Endothelial cell of umbilical vein (primary cell): ENCODE results near the gene KAZN. TPM values are rescaled to one million over a fixed set of nuclear protein-coding genes. Genes with fewer than 3 reads are reported as not detected.

Experiments used
- BruUV-seq: library from RNA; stranded (reverse); fragments of 400-500 nt; replicated peaks from 2 replicates; lab custom pipeline; 2021; lab: Mats Ljungman, UMichigan
- CTCF ChIA-PET: fragments of 300-600, 350-600 bp; sonication (Branson Sonifier 250); formaldehyde crosslinking; loops from one replicate; lab custom pipeline; 2021; ENCODE audit warnings: antibody characterized with exemption, inconsistent platforms; lab: Charles Lee
- POLR2A ChIA-PET: fragments of 300-600, 350-600 bp; sonication (Branson Sonifier 250); formaldehyde crosslinking; loops from one replicate; lab custom pipeline; 2021; ENCODE audit warnings: antibody characterized with exemption, inconsistent platforms; lab: Charles Lee
- DNase-seq: peaks from one replicate; pipeline ENCODE4 v3.0.0-alpha.2; 2011; ENCODE audit warnings: low read depth, low spot score
- FAIRE-seq: peaks from 2 replicates; lab custom pipeline; 2011; peaks lifted over from hg19 to GRCh38; lab: Jason Lieb, UNC
- H2AFZ ChIP-seq: 2 replicates; pipeline ENCODE4 v1.6.0; 2012; ENCODE audit warnings: low read depth, low read length, control low read depth, inconsistent platforms
- H3K27ac ChIP-seq: 2 replicates; pipeline ENCODE4 v1.5.1; 2011; ENCODE audit warnings: low read depth, mild to moderate bottlenecking, control low read depth, low read length, moderate library complexity; ENCODE audit not compliant: insufficient read depth
- H3K27me3 ChIP-seq, 2 experiments: 2 replicates each; pipeline versions ENCODE4 v1.6.0 to v1.6.1; 2011; ENCODE audit warnings: low read length in 2 of 2, mixed read lengths in 1 of 2; ENCODE audit not compliant: control insufficient read depth in 2 of 2, insufficient read depth in 2 of 2
- H3K36me3 ChIP-seq, 2 experiments: 2 replicates in 1 of 2; 3 replicates in 1 of 2; pipeline ENCODE4 v1.5.1; 2011; ENCODE audit warnings: low read length in 2 of 2, mild to moderate bottlenecking in 1 of 2, moderate library complexity in 1 of 2; ENCODE audit not compliant: control insufficient read depth in 2 of 2, insufficient read depth in 2 of 2; ENCODE audit errors: extremely low read depth in 1 of 2
- H3K4me1 ChIP-seq: 3 replicates; pipeline ENCODE4 v1.5.1; 2011; ENCODE audit warnings: mild to moderate bottlenecking, low read length; ENCODE audit not compliant: control insufficient read depth, insufficient read depth; ENCODE audit errors: extremely low read depth
- H3K4me2 ChIP-seq: 2 replicates; pipeline ENCODE4 v1.6.1; 2011; ENCODE audit warnings: low read length, control low read depth, mixed read lengths; ENCODE audit not compliant: insufficient read depth
- H3K4me3 ChIP-seq, 3 experiments: fragments of 200-600 bp in 1 of 3; sonication (generic), shearing (Covaris generic) in 1 of 3; replicated peaks in 1 of 3; 2 replicates each; pipeline ENCODE4 v1.5.1; 2011 to 2016; ENCODE audit warnings: control low read depth in 3 of 3, low read length in 3 of 3, mild to moderate bottlenecking in 2 of 3, inconsistent platforms in 1 of 3, low read depth in 1 of 3, moderate library complexity in 1 of 3; ENCODE audit not compliant: insufficient read depth in 1 of 3
- H3K79me2 ChIP-seq: 2 replicates; pipeline ENCODE4 v1.6.0; 2012; ENCODE audit warnings: low read length, inconsistent platforms; ENCODE audit not compliant: control insufficient read depth, insufficient read depth
- H3K9ac ChIP-seq: replicated peaks from 2 replicates; pipeline ENCODE3; 2011; ENCODE audit warnings: low read length, control low read depth; ENCODE audit not compliant: insufficient read depth; ENCODE audit errors: extremely low read depth
- H3K9me1 ChIP-seq: replicated peaks from 3 replicates; pipeline ENCODE4 v1.6.0; 2011; ENCODE audit warnings: mild to moderate bottlenecking, low read length; ENCODE audit not compliant: control insufficient read depth, insufficient read depth; ENCODE audit errors: extremely low read depth
- H3K9me3 ChIP-seq: replicated peaks from 2 replicates; pipeline ENCODE4 v1.5.1; 2012; ENCODE audit warnings: low read length, inconsistent platforms; ENCODE audit not compliant: control insufficient read depth, insufficient read depth
- H4K20me1 ChIP-seq: replicated peaks from 2 replicates; pipeline ENCODE3; 2011; ENCODE audit warnings: mild to moderate bottlenecking, low read length; ENCODE audit not compliant: control insufficient read depth, insufficient read depth; ENCODE audit errors: extremely low read depth
- EZH2 ChIP-seq: IDR thresholded peaks from 2 replicates; pipeline ENCODE4 v1.6.1; 2012; ENCODE audit warnings: borderline replicate concordance, low read depth, mild to moderate bottlenecking, moderate library complexity, low read length, inconsistent platforms; ENCODE audit not compliant: severe bottlenecking
- FOS ChIP-seq: IDR thresholded peaks from 2 replicates; pipeline ENCODE4 v1.6.1; 2011; ENCODE audit warnings: mild to moderate bottlenecking, low read length, moderate library complexity, borderline replicate concordance; ENCODE audit not compliant: insufficient read depth
- GATA2 ChIP-seq: IDR thresholded peaks from 2 replicates; pipeline ENCODE4 v1.7.0; 2011; ENCODE audit warnings: low read depth, mild to moderate bottlenecking, moderate library complexity, mixed read lengths, low read length; ENCODE audit not compliant: insufficient read length, insufficient read depth
- JUN ChIP-seq: IDR thresholded peaks from 2 replicates; pipeline ENCODE4 v1.6.1; 2011; ENCODE audit warnings: borderline replicate concordance, low read depth; ENCODE audit not compliant: insufficient read length, insufficient read depth
- MYC ChIP-seq: IDR thresholded peaks from one replicate; pipeline ENCODE4 v1.6.1; 2011; ENCODE audit warnings: mild to moderate bottlenecking, low read depth, low read length
- POLR2A ChIP-seq: IDR thresholded peaks from 2 replicates; pipeline ENCODE4 v1.6.1; 2012; ENCODE audit warnings: low read depth, mild to moderate bottlenecking, control low read depth, low read length
- POLR2AphosphoS5 ChIP-seq: IDR thresholded peaks from 2 replicates; pipeline ENCODE4 v1.6.1; 2012; ENCODE audit warnings: low read depth, mild to moderate bottlenecking, control low read depth, low read length, moderate library complexity; ENCODE audit not compliant: insufficient read depth
- dilution Hi-C: fragments of 300-500 bp; cut with MboI; formaldehyde crosslinking; loops from one replicate; pipeline ENCODE4 v1.15.0; 2019; ENCODE audit warnings: low sequenced_read_pairs; ENCODE audit not compliant: extremely low pct_ligation_motif_present
- intact Hi-C: fragments of 100-400 bp; cut with micrococcal nuclease; formaldehyde crosslinking; loops from one replicate; pipeline ENCODE4 v1.10.0; 2022
- polyA plus RNA-seq, 4 experiments: library from polyadenylated mRNA; depleted of rRNA in 3 of 4; stranded (reverse) in 3 of 4; unstranded in 1 of 4; fragments of >200 nt; gene quantifications; 2 replicates each; pipeline versions ENCODE4 v1.2.1 to v1.2.3, GENCODE V29; 2011 to 2012; ENCODE audit warnings: missing spikeins in 1 of 4
- total RNA-seq: library from RNA; stranded (reverse); gene quantifications from 2 replicates; pipeline ENCODE4 v1.2.3, GENCODE V29; 2021
- TF ChIP-seq, protein P1 (sequence below): IDR thresholded peaks from 2 replicates; pipeline ENCODE4 v1.6.1; 2011; ENCODE audit not compliant: insufficient read depth, insufficient read length
- TF ChIP-seq, protein P2 (sequence below), 2 donors: IDR thresholded peaks; 1 replicate in 1 of 2; 2 replicates in 1 of 2; pipeline ENCODE4 v1.5.1; 2011; ENCODE audit warnings: low read length in 2 of 2, mild to moderate bottlenecking in 2 of 2, moderate library complexity in 2 of 2, control low read depth in 1 of 2, inconsistent platforms in 1 of 2, low read depth in 1 of 2; ENCODE audit not compliant: insufficient read depth in 1 of 2; ENCODE audit errors: extremely low read depth in 1 of 2

Gene KAZN
- total and polyA plus RNA-seq, 2 donors (not counting 3 experiments of a cell fraction or from before 2014, with no cell fraction given), result 1.6 to 5.8 TPM

DNA sequence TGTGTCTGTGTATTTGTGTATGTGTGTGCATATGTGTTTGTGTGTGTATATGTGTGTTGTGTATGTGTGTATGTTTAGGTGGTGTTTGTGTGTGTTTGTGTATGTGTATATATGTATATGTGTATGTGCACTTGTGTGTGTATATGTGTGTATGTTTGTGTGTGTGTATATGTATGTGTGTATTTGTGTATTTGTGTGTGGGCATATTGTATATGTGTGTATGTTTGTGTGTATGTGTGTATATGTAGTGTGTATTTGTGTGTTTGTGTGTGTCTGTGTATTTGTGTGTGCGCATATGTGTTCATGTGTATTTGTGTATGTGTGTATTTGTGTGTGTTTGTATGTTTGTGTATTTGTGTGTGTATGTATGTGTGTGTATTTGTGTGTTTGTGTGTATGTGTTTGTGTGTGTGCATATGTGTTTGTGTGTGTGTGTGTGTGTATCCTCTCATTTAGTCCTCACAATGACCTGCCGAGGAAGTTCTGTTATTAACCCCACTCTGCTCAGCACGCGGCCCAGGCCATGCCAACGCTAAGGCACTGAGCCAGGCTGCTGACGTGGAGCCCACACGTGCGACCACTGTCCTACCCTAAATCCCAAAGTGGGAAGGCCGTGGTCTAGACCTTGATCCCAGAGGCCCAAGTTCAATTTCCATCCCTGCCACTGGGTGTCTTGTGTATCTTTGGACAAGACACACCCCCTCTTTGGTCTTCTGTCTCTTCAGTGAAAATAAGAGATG lies 511.8 kb downstream of the KAZN start:
- no TSS peak for BruUV-seq
- H3K27ac ChIP-seq, result no peak overlapping the region
- DNase-seq, result no peak
- no peaks in the 10 kb centered on the region for H3K36me3 ChIP-seq
- CTCF ChIA-PET, result no interaction called here
- no peaks in the 10 kb centered on the region for H3K79me2 ChIP-seq
- no peaks in the 10 kb centered on the region for H3K9me3 ChIP-seq
- no peak overlapping the region for H3K4me2 ChIP-seq
- intact Hi-C loops, result no loop called here
- H3K27me3 ChIP-seq, result peaks cover 0 to 2% of the 10 kb centered on the region in 2 experiments
- no peaks in the 10 kb centered on the region for H4K20me1 ChIP-seq
- no peak for TF ChIP-seq FOS
- TF ChIP-seq, protein P1, sequence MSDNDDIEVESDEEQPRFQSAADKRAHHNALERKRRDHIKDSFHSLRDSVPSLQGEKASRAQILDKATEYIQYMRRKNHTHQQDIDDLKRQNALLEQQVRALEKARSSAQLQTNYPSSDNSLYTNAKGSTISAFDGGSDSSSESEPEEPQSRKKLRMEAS, result no peak
- no peak overlapping the region for H2AFZ ChIP-seq
- dilution Hi-C loops, result no loop called here
- H3K4me3 ChIP-seq, result no peak overlapping the region
- no peak overlapping the region for H3K9ac ChIP-seq
- no peak for FAIRE-seq
- no peaks in the 10 kb centered on the region for H3K9me1 ChIP-seq
- POLR2A ChIA-PET, result no interaction called here
- no peaks in the 10 kb centered on the region for H3K4me1 ChIP-seq

DNA sequence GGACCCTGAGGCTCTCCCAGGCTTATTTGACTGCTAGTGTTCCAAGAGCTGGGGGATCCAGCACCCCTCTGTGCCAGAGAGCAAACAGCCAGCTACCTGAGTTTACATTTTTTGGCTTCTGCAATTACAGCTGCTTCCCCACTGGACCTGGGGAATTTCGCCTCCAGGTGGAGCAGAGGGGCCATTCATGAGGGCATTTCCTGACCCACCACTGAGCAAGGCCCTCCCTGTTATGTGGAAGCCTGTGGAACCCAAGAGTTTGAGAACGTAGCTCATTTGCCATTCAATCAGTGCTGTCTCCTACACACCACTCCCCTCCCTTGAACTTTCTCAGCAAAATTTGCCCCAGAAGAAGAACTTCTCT lies 512.4 kb downstream of the KAZN start:
- Histone ChIP-seq H3K9ac (no peak overlapping the region), H3K4me3 (no peak overlapping the region), H3K9me1 (no peaks in the 10 kb centered on the region), H3K27ac (no peak overlapping the region), H3K9me3 (no peaks in the 10 kb centered on the region), H3K79me2 (no peaks in the 10 kb centered on the region), H3K27me3 (peaks cover 0 to 2% of the 10 kb centered on the region in 2 experiments), H3K4me1 (no peaks in the 10 kb centered on the region), H4K20me1 (no peaks in the 10 kb centered on the region), H2AFZ (no peak overlapping the region), H3K4me2 (no peak overlapping the region), H3K36me3 (no peaks in the 10 kb centered on the region)
- dilution Hi-C loops (no loop called here), intact Hi-C loops (no loop called here)
- ChIA-PET CTCF (interaction anchor here (1.2 kb wide), 1 partner anchor 18 kb away, joined by 3 read pairs; no protein-coding TSS in a partner anchor), POLR2A (no interaction called here)
- TF ChIP-seq, protein P2, sequence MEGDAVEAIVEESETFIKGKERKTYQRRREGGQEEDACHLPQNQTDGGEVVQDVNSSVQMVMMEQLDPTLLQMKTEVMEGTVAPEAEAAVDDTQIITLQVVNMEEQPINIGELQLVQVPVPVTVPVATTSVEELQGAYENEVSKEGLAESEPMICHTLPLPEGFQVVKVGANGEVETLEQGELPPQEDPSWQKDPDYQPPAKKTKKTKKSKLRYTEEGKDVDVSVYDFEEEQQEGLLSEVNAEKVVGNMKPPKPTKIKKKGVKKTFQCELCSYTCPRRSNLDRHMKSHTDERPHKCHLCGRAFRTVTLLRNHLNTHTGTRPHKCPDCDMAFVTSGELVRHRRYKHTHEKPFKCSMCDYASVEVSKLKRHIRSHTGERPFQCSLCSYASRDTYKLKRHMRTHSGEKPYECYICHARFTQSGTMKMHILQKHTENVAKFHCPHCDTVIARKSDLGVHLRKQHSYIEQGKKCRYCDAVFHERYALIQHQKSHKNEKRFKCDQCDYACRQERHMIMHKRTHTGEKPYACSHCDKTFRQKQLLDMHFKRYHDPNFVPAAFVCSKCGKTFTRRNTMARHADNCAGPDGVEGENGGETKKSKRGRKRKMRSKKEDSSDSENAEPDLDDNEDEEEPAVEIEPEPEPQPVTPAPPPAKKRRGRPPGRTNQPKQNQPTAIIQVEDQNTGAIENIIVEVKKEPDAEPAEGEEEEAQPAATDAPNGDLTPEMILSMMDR (IDR thresholded peaks at IDR 0.05; ENCODE audit: extremely low read depth in 1 of 2, insufficient read depth in 1 of 2, low read depth in 1 of 2, low read length in 2 of 2), result no peak
- TF ChIP-seq EZH2, result no peak
- no peak for TF ChIP-seq FOS
- TF ChIP-seq POLR2A, result no peak
- no peak for TF ChIP-seq POLR2AphosphoS5
- no peak for TF ChIP-seq GATA2
- TF ChIP-seq, protein P1, result no peak
- TF ChIP-seq MYC, result no peak
- TF ChIP-seq JUN, result no peak
- no peak for DNase-seq
- no TSS peak for BruUV-seq
- FAIRE-seq, result no peak
